Measurements from ENCODE around the gene NTM.

Gene NTM

GRCh38 chr11:131975619-131976018, 605.2 kb downstream of the NTM start:
- TF ChIP-seq CTCF (IDR thresholded peaks at IDR 0.05; ENCODE audit: low read depth, low read length) = no peak
- DNase-seq (ENCODE audit: extremely low read depth, low read depth) = no peak

DNA sequence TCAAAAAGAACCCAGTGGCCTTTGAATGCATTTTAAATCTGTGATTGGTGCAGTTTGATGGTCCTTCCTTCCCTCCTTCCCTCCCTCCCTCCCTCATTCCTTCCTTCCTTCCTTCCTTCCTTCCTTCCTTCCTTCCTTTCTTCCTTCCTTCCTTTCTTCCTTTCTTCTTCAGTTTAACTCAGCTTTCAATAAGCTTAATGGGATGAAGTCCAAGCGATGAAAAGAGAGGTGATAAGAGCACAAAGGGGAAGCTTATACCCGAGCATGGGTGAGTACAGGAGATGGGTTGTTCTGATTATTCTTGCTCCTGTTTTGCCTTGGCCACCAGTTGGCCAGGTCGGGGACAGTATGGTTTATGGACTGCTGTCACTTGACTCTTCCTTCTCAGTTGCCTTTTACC, 605.6 kb downstream of the NTM start:
- TF ChIP-seq CTCF (IDR thresholded peaks at IDR 0.05; ENCODE audit: low read depth, low read length) = no peak
- DNase-seq (ENCODE audit: extremely low read depth, low read depth) = no peak

DNA sequence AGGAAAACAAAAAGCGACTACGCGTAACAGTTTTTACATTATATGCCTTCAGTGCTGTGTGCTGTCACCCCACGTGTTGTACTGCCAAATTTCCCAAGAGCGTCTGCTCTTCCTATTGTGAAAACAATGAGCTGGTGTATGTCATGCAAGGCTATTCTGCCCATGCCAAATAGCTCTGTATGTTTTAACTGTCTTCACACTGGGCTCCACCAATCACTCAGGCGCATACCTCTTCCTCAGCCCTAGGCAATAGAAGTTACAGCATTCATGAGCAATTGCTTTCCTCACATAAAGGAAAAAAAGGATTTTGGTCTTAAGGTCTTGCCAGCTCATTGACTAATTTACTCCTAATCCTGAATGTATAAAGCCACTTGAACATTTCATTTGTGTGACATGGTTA, 606.8 kb downstream of the NTM start:
- DNase-seq (ENCODE audit: extremely low read depth, low read depth) = peak; percentile 31
- no peak for TF ChIP-seq CTCF (IDR thresholded peaks at IDR 0.05; ENCODE audit: low read depth, low read length)

DNA sequence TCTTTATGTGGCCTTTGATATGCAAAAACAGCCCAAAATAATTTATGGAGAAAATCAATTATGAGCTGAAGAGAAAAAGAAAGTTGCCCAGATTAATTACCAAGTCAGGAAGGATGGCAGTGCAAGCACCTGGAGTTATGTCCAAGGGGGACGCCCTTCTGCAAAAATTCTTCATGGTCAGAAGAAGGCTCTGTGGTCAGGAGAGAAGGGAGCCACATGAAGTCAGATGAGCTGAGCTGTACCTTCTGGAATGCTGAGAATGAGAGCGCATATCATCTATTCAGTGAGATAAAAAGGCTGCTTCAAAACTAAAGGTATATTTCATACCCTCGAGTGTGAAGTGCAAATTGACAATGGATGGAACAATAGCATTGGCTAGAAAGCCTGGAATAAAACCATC, 607.4 kb downstream of the NTM start:
- no peak for TF ChIP-seq CTCF (IDR thresholded peaks at IDR 0.05; ENCODE audit: low read depth, low read length)
- DNase-seq (ENCODE audit: extremely low read depth, low read depth) = no peak

- no peak for TF ChIP-seq CTCF (IDR thresholded peaks at IDR 0.05; ENCODE audit: low read depth, low read length)
- no peak for DNase-seq (ENCODE audit: extremely low read depth, low read depth)
Observed at GRCh38 chr11:131978351-131978750, 607.9 kb downstream of the NTM start.

GRCh38 chr11:131979364-131979763, 608.9 kb downstream of the NTM start:
- DNase-seq (ENCODE audit: extremely low read depth, low read depth) = no peak
- no peak for TF ChIP-seq CTCF (IDR thresholded peaks at IDR 0.05; ENCODE audit: low read depth, low read length)

DNA sequence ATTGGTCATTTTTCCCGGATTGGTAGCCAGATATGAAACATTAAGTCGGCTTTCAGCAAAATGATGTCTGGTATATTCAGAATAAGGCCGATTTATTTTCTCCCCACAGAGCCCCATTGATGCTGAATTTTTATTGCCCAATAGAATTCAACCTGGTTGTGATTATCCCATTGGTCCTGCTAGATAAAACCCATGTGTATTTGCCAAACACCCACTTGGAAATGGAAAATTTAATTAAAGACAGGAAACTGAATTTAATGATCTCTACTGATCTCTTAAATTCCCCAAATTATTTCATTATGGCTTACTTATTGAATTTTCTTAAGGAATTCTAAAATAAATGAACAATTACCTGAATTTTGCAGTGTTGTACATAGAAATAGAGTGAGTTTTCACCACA, 609.8 kb downstream of the NTM start:
- no peak for DNase-seq (ENCODE audit: extremely low read depth, low read depth)
- TF ChIP-seq CTCF (IDR thresholded peaks at IDR 0.05; ENCODE audit: low read depth, low read length) = no peak

Data from AG09319 (cell line).